Measurements from ENCODE around the gene METTL2A. TPM values are rescaled to one million over a fixed set of nuclear protein-coding genes. Genes with fewer than 3 reads are reported as not detected.
"Not testable (repeated sequence)": the region's sequence is repeated elsewhere in the genome, so short reads cannot be mapped to it uniquely, and the experiment has no call there.

Gene METTL2A
- total and polyA plus RNA-seq, 5 donors, result 10.6 to 17.3 (median 14.7) TPM

GRCh38 chr17:62494073-62494472 is 70.4 kb downstream of the METTL2A start:
- H3K27me3 ChIP-seq (ENCODE audit: control insufficient read depth, insufficient read depth); H3K4me1 ChIP-seq (ENCODE audit: control insufficient read depth, insufficient read depth, low read length); H3K9me3 ChIP-seq (ENCODE audit: control insufficient read depth, low read length); DNase-seq; intact Hi-C loops (cut with DNase I); H3K4me3 ChIP-seq (ENCODE audit: low read length); H3K27ac ChIP-seq (ENCODE audit: low read length); ATAC-seq: not testable (repeated sequence)
- WGBS, result 95% methylated on average over 7 of the region's 7 CpGs

GRCh38 chr17:62496344-62496743 is 72.6 kb downstream of the METTL2A start:
- H3K4me1 ChIP-seq (ENCODE audit: control insufficient read depth, insufficient read depth, low read length); DNase-seq; intact Hi-C loops (cut with DNase I); H3K27ac ChIP-seq (ENCODE audit: low read length); H3K9me3 ChIP-seq (ENCODE audit: control insufficient read depth, low read length); H3K27me3 ChIP-seq (ENCODE audit: control insufficient read depth, insufficient read depth); H3K4me3 ChIP-seq (ENCODE audit: low read length); ATAC-seq: not testable (repeated sequence)
- 97% methylated on average over 4 of the region's 4 CpGs for WGBS

DNA sequence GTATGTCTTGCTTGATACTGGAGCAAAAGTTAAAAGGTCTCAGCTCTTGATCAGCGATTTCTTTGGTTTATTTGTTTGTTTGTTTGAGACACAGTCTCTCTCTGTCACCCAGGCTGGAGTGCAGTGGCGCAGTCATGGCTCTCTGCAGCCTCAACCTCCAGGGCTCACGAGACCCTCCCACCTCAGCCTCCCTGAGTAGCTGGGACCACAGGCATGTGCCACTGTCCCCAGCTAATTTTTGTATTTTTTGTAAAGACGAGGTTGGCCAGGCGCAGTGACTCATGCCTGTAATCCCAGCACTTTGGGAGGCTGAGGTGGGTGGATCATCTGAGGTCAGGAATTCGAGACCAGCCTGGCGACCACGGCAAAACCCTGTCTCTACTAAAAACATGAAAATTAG is 75.1 kb downstream of the METTL2A start:
- H3K27me3 ChIP-seq (ENCODE audit: control insufficient read depth, insufficient read depth); H3K4me3 ChIP-seq (ENCODE audit: low read length); DNase-seq; H3K27ac ChIP-seq (ENCODE audit: low read length); ATAC-seq; H3K9me3 ChIP-seq (ENCODE audit: control insufficient read depth, low read length); H3K4me1 ChIP-seq (ENCODE audit: control insufficient read depth, insufficient read depth, low read length); intact Hi-C loops (cut with DNase I): not testable (repeated sequence)
- WGBS, result 95% methylated on average over 8 of the region's 8 CpGs

Other genes with a start within 250 kb of the METTL2A start
- gene EFCAB3, start 43.3 kb upstream of the METTL2A start, total RNA-seq, result not detected
- not detected for gene EFCAB3, start 43.3 kb upstream of the METTL2A start, polyA plus RNA-seq
- gene TLK2, start 54.9 kb downstream of the METTL2A start, total RNA-seq, result 10 to 100 TPM; 25.0 to 29.1 (median 27.7) TPM
- gene TLK2, start 54.9 kb downstream of the METTL2A start, polyA plus RNA-seq, result 14.6 TPM
- 10 to 100 TPM; 33.7 to 91.9 (median 56.4) TPM for gene MRC2, start 203.8 kb downstream of the METTL2A start, total RNA-seq
- gene MRC2, start 203.8 kb downstream of the METTL2A start, polyA plus RNA-seq, result 36.7 TPM